Measurements from ENCODE around the gene TCF12.

The TCF12 gene

GRCh38 chr15:57217778-57218598 is 299.5 kb downstream of the TCF12 start:
- DNase-seq (ENCODE audit: low spot score), result no peak

- no peak for DNase-seq (ENCODE audit: low spot score)
Observed at GRCh38 chr15:57218826-57219576, 300.6 kb downstream of the TCF12 start.

GRCh38 chr15:57220205-57220604 is 301.8 kb downstream of the TCF12 start:
- DNase-seq (ENCODE audit: low spot score), result no peak

GRCh38 chr15:57221134-57221533 is 302.7 kb downstream of the TCF12 start:
- DNase-seq (ENCODE audit: low spot score), result no peak

- DNase-seq (ENCODE audit: low spot score), result no peak
Observed at GRCh38 chr15:57223345-57223744, 304.9 kb downstream of the TCF12 start.

- DNase-seq (ENCODE audit: low spot score), result no peak
Observed at GRCh38 chr15:57223887-57224286, 305.4 kb downstream of the TCF12 start.

GRCh38 chr15:57224664-57225063 is 306.2 kb downstream of the TCF12 start:
- DNase-seq (ENCODE audit: low spot score), result no peak

GRCh38 chr15:57227166-57227565 is 308.7 kb downstream of the TCF12 start:
- DNase-seq (ENCODE audit: low spot score), result no peak

- no peak for DNase-seq (ENCODE audit: low spot score)
Observed at GRCh38 chr15:57227899-57228298, 309.5 kb downstream of the TCF12 start.

- no peak for DNase-seq (ENCODE audit: low spot score)
Observed at GRCh38 chr15:57228395-57228794, 310.0 kb downstream of the TCF12 start.

- no peak for DNase-seq (ENCODE audit: low spot score)
Observed at GRCh38 chr15:57229051-57229450, 310.6 kb downstream of the TCF12 start.

GRCh38 chr15:57231559-57231958 is 313.1 kb downstream of the TCF12 start:
- no peak for DNase-seq (ENCODE audit: low spot score)

GRCh38 chr15:57234156-57234555 is 315.7 kb downstream of the TCF12 start:
- no peak for DNase-seq (ENCODE audit: low spot score)

- no peak for DNase-seq (ENCODE audit: low spot score)
Observed at GRCh38 chr15:57235186-57235585, 316.7 kb downstream of the TCF12 start.

GRCh38 chr15:57235873-57236272 is 317.4 kb downstream of the TCF12 start:
- peak; percentile 61 for DNase-seq (ENCODE audit: low spot score)

GRCh38 chr15:57236561-57237300 is 318.3 kb downstream of the TCF12 start:
- no peak for DNase-seq (ENCODE audit: low spot score)

- no peak for DNase-seq (ENCODE audit: low spot score)
Observed at GRCh38 chr15:57237301-57237642, 318.8 kb downstream of the TCF12 start.

GRCh38 chr15:57237676-57238075 is 319.2 kb downstream of the TCF12 start:
- DNase-seq (ENCODE audit: low spot score), result no peak

- no peak for DNase-seq (ENCODE audit: low spot score)
Observed at GRCh38 chr15:57245130-57245529, 326.7 kb downstream of the TCF12 start.

GRCh38 chr15:57245714-57246113 is 327.3 kb downstream of the TCF12 start:
- no peak for DNase-seq (ENCODE audit: low spot score)

GRCh38 chr15:57248074-57248473 is 329.6 kb downstream of the TCF12 start:
- no peak for DNase-seq (ENCODE audit: low spot score)

GRCh38 chr15:57251308-57251707 is 332.9 kb downstream of the TCF12 start:
- DNase-seq (ENCODE audit: low spot score), result no peak

GRCh38 chr15:57251941-57252340 is 333.5 kb downstream of the TCF12 start:
- DNase-seq (ENCODE audit: low spot score), result no peak
